NCI-H2227 (cell line): ENCODE data around the gene ABHD5.
A peak's percentile ranks its signal among the peaks of the same experiment; 100 is the strongest.

Experiments
- DNase-seq: peaks from one replicate; lab custom pipeline; 2025; ENCODE audit not compliant: unreplicated experiment; lab: John Stamatoyannopoulos, UW

The ABHD5 gene

GRCh38 chr3:43753741-43754715 lies 63.3 kb downstream of the ABHD5 start:
- no peak for DNase-seq

DNA sequence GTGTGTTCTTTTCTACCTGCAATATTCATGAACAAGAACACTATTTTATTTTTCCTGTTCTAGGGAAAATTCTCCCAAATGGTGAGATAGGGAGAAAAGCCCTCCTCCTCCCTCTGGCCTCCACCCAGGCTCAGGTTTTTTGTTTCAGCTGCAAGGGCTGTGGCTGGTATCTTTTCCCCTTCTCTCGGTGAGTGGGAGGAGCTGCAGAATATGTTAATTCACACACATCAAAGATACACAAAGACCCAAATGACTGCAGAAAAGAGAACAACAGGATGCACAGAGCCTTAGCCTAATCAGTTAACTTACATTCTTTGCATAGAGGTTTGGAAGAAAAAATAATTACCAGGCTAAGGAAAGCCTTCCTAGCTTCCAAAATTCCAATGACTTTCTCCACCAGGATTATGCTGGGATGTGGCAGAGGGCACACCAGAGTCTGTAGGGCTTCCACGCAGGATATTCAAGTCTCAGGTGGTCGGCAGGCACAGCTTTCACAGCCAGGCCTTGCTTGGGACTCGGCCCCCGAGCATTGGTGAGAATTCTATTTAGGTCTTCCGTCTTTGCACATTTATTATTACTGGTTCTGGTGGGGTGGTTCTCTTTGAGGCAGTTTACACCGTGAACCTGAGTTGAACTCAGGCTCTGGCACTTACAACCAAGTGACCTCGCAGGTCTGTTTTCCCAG lies 64.9 kb downstream of the ABHD5 start:
- no peak for DNase-seq

DNA sequence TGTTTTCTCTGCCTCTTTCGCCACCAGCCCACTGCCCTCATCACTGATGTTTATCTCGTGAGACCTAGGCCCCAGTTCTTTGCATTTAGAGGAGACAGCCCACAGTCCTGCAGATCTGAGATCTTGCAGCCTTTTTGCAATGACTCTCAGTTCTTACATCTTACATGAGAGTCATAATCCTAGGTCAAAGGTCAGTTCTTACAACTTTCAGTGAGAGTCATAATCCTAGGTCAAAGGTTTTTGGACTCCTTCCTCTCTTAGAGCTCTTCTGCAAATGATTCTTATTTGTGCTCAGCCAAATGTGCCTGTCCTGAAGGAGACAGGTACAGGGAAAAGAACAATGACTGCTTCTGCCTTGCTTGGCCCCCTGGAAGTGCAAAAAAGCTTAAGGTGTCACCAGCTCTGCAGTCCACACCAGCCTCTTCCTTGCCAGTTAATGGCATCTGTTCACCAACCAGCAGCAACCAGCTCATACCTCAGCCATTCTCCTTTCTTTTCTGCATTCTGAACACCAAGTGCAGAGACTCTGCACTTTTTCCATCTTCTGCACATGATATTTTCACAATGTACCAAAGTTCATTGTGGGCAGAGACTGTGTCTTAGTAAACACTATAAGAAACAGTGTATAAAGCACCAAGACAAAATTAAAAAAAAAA lies 67.1 kb downstream of the ABHD5 start:
- DNase-seq: no peak

DNA sequence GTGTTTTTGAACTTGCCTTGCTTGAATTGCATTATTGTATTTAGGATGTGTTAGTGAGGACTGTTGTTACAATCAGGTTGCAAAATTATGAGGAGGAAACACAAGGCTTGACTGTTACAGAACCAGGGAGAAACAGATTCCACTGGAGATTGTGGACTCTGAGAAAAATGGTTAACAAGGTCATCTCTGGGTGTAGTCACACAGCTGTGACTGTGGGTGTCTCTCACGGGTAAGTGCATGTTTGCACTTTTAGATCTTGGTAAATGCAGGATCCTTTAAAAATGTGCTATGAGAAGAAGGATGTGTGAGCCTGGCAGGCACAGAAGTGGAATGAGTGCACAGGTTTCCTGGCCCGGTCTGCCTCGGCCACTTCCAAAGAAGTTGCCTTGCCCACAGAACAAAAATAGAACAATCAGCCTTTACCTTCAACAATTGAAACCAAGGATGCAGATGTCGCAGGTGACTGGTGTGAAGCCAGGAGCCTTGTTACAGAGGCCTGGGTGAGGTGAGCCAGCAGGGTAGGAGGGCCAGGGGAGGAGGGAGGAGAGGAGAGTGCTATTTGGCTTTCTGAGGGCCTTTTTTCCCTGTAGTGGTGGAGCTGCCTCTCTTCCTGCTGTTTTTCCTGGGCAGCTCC lies 68.0 kb downstream of the ABHD5 start:
- DNase-seq: no peak

DNA sequence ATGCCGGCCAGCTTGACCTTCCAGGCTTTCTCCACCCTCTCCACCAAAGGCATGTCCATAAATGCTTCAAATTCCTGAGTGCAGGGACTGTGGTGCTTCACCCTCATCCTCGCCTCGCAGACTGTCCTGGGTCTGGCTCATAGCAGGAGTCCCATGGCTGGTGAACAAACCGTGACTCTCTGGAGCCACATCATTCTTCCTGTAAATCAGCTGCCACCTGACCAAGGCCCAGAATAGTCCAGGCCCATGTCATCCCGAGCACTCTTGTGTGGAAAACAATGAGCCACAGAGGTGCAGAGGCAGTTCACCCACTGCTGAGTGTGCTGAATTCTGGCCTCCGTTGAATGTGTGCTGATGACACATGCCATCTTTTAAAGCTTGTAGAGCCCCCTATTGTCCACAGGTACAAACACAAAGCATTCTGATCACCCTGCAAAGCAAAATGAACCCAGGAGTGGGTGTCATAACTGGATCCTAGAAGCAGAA lies 68.6 kb downstream of the ABHD5 start:
- no peak for DNase-seq

DNA sequence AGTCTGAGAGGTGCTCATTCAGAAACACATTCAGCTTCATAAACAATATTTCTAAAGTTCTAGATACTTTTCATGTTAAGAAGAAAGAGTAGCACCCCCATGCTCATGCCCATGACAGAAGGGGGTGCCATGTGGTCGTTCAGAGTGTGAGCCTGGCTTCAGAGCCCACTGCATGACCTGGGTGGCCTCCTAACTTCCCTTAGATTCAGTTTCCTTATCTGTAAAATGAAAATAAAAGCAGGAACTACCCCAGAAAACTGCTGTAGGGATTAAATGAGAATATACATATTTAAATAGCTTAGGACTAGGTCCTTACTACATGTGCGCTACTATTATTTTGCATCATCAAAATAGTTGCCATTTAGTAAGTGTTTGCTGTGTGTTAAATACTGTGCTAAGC lies 69.2 kb downstream of the ABHD5 start:
- DNase-seq: no peak

- DNase-seq: no peak
Observed at GRCh38 chr3:43760938-43761337, 70.2 kb downstream of the ABHD5 start.

GRCh38 chr3:43762451-43762850 lies 71.7 kb downstream of the ABHD5 start:
- DNase-seq: no peak

DNA sequence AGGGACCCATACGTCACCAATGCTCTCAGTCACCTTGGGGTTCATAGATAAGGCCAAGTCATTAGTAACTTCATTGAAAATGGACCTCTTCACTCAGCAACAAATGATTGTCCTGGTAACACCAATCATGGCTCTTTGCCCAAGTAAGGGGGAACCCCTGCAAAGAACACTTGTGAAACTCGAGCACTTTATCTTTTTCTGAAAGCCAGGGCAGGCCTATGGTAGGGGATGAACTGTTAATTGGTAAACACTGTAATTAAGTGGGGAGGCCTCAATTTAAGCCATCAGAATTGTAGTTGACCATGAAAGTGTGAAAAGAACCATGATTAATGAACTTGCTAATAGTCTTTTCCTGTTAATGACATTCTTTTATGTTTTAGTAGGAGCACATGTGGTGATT lies 73.3 kb downstream of the ABHD5 start:
- no peak for DNase-seq

GRCh38 chr3:43764471-43764870 lies 73.7 kb downstream of the ABHD5 start:
- DNase-seq: no peak

DNA sequence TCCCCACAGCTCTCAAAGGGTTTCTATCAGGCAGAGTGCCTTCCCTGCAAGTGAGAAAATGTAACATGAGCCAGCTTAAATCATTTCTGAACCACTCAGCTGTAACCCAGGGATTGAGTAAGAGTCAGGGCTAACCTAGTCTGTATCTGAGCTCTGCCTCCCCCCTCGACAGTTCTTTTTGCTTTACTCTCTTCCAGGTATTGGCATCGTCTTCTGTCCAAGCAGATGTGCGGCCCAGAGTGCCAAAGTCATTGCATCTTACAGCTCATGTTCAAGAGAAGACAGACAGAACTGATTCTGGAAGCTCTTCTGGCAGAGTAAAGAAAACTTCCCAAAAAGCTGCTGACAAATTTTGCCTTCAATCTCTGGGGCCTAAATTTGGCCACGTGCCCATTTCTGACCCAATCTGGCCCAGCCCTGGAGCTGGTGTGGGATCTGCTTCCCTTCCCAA lies 74.8 kb downstream of the ABHD5 start:
- DNase-seq: no peak

GRCh38 chr3:43766672-43767465 lies 76.1 kb downstream of the ABHD5 start:
- no peak for DNase-seq

DNA sequence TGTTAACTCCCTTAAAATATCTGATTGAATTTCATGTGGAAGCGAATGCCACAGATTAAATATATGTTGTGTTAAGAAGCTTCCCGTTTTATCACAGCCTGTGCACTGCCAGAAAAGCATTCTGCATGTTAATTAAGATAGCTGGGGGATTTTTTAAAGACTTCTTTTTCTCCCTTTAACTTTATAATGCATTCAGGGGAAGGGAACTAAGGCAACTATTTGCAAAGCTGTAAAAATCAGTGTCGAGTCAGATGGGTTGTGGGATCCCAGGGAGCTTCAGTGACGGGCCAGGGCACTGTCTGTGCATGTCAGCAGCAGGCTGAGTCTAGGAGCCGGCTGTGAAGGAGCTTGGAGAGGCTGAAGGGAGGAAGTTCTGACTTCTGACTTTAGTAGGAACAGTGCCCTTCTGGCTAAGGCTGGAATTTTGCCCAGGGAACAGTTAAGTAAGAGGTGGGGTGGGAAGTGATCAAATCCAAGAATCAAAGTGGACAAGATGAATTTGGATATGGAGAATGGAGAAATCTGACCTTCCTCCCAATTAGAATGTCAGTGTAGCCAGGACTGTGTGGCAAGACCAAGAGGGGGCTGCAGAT lies 77.7 kb downstream of the ABHD5 start:
- DNase-seq: no peak

DNA sequence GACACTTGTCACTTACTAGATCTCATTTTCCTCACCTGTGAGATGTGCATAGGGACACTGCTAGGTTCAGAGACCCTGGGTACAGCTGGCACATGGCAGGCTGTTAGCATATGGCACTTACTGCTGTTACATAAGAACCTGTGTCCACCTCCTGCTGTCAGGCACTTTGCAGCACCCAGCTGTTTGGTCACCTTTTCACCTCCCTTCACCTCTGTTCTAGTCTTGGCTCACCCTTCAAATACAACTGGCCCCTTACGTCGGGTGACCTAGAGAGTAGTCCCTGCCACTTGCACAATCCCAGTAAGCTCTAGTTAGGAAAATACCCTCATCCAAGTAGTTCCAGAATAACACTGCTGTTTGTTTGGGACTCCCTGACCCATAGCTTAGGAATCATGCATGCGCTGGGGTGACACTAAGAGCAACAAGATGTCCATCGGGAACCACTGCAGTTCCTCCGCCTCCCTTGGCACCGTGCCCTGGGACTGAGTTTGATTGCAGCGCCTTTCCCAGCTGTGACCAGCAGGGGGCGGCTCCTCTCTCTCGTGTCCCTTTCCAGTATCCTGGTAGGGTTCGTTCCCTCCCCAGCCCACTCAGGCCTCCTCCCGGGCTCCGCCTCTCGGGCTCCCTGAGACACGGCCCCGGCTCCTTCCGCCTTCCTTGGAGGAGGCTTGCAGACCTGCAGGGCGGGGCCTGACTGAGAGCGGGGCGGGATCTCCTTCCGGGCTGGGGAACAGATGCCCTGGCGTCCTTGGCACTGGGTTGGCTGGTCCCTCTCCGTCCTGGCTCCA lies 78.6 kb downstream of the ABHD5 start:
- peak; percentile 96 for DNase-seq

DNA sequence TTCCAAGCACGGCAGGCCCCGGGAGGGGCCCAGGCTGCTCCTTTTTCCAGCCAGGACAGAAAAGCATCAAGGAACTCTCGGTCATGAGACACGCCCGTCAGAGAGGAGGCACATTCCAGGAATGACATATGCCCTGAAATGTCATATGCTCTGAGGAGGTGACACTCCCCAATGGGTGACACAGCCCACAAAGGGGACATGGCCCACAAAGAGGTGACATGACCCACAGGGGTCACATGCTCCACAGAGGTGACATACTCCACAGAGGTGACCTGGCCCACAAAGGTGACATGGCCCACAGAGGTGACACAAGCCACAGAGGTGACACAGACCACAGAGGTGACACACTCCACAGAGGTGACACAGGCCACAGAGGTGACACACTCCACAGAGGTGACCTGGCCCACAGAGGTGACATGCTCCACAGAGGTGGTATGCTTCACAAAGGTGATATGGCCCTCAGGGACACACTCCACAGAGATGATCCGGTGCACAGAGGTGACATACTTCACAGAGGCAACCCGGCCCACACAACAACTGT lies 79.2 kb downstream of the ABHD5 start:
- no peak for DNase-seq

GRCh38 chr3:43770426-43771103 lies 79.8 kb downstream of the ABHD5 start:
- no peak for DNase-seq

DNA sequence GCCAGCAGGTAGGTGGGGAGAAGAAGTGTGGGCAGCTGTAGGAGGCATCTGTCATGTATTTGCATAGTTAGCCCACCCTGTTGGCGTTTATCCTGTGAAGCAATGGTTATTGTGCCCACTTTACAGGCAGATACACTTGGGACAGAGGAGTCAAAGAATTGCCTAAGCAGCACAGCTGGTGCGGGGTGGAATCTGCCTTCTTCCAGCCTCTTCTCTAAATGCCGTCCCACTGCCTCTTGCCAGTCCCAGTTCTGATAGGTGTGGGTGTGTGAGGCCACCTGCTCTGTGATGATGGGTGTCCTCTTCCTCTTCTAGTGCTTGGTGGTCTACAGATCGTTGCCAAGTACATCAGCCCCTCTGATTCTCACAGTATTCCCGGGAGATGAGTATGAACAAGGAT lies 80.9 kb downstream of the ABHD5 start:
- DNase-seq: no peak
